ENCODE measurements around the gene ETFA.

Gene ETFA

GRCh38 chr15:76311100-76311953, at the start of gene ETFA:
Gene ETFA (minus strand): TSS chr15:76311469. CDS start chr15:76311388, 81 bp downstream.
- DNase-seq = peak; percentile 83

- DNase-seq = no peak
These were observed 49.1 kb upstream of the ETFA start for GRCh38 chr15:76360416-76360815.

GRCh38 chr15:76359152-76359551, 47.9 kb upstream of the ETFA start:
- no peak for DNase-seq

- no peak for DNase-seq
These were observed 47.2 kb upstream of the ETFA start for GRCh38 chr15:76358453-76358852.

GRCh38 chr15:76354823-76355440, 43.7 kb upstream of the ETFA start:
- no peak for DNase-seq

- no peak for DNase-seq
These were observed 42.6 kb upstream of the ETFA start for GRCh38 chr15:76353903-76354302.

GRCh38 chr15:76353023-76353577, 41.8 kb upstream of the ETFA start:
- DNase-seq = no peak

GRCh38 chr15:76349301-76350070, 38.2 kb upstream of the ETFA start:
- DNase-seq = no peak

GRCh38 chr15:76347482-76348055, 36.3 kb upstream of the ETFA start:
- DNase-seq = no peak

- DNase-seq = no peak
These were observed 35.6 kb upstream of the ETFA start for GRCh38 chr15:76346669-76347481.

- no peak for DNase-seq
These were observed 34.8 kb upstream of the ETFA start for GRCh38 chr15:76345880-76346668.

GRCh38 chr15:76345583-76345879, 34.3 kb upstream of the ETFA start:
- no peak for DNase-seq

GRCh38 chr15:76344893-76345582, 33.8 kb upstream of the ETFA start:
- no peak for DNase-seq

- no peak for DNase-seq
These were observed 32.2 kb upstream of the ETFA start for GRCh38 chr15:76343313-76343996.

- DNase-seq = no peak
These were observed 31.3 kb upstream of the ETFA start for GRCh38 chr15:76342382-76343201.

GRCh38 chr15:76342058-76342381, 30.8 kb upstream of the ETFA start:
- no peak for DNase-seq

- DNase-seq = no peak
These were observed 30.2 kb upstream of the ETFA start for GRCh38 chr15:76341366-76342057.

GRCh38 chr15:76340803-76341365, 29.6 kb upstream of the ETFA start:
- DNase-seq = no peak

Data from NCI-H510A (cell line).